PC-3 (cell line): Measurements from ENCODE around the gene MED26.

Experiments used
- EZH2phosphoT487 ChIP-seq: fragments of 300-600 bp; sonication (generic); IDR thresholded peaks from 2 replicates; pipeline ENCODE4 v1.6.1; 2018; ENCODE audit warnings: mild to moderate bottlenecking, antibody characterized with exemption, low read length, borderline replicate concordance
- TF ChIP-seq, protein P1 (sequence below): fragments of 300-600 bp; sonication (generic); conservative IDR thresholded peaks from 2 replicates; pipeline ENCODE4 v1.5.1; 2017; ENCODE audit warnings: antibody characterized with exemption, low read depth, mild to moderate bottlenecking, low read length

GRCh38 chr19:16659464-16659831 is 31.4 kb upstream of the MED26 start:
- TF ChIP-seq, protein P1, sequence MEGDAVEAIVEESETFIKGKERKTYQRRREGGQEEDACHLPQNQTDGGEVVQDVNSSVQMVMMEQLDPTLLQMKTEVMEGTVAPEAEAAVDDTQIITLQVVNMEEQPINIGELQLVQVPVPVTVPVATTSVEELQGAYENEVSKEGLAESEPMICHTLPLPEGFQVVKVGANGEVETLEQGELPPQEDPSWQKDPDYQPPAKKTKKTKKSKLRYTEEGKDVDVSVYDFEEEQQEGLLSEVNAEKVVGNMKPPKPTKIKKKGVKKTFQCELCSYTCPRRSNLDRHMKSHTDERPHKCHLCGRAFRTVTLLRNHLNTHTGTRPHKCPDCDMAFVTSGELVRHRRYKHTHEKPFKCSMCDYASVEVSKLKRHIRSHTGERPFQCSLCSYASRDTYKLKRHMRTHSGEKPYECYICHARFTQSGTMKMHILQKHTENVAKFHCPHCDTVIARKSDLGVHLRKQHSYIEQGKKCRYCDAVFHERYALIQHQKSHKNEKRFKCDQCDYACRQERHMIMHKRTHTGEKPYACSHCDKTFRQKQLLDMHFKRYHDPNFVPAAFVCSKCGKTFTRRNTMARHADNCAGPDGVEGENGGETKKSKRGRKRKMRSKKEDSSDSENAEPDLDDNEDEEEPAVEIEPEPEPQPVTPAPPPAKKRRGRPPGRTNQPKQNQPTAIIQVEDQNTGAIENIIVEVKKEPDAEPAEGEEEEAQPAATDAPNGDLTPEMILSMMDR, result no peak
- no peak for TF ChIP-seq EZH2phosphoT487
